Measurements from ENCODE around the gene ZNF774. TPM values are rescaled to one million over a fixed set of nuclear protein-coding genes. Genes with fewer than 3 reads are reported as not detected.
A peak's percentile ranks its signal among the peaks of the same experiment; 100 is the strongest.

Gene ZNF774
- polyA plus RNA-seq, 1 experiment = 0.54 TPM

- Histone ChIP-seq H3K4me3 (ENCODE audit: low read depth, low read length) (no peak overlapping the region), H3K27me3 (ENCODE audit: control insufficient read depth, insufficient read depth, low read length) (no peaks in the 10 kb centered on the region), H3K36me3 (ENCODE audit: control insufficient read depth, insufficient read depth, low read length) (no peaks in the 10 kb centered on the region)
- ChIA-PET POLR2A (interaction anchor here (0.9 kb wide), 1 partner anchor 11 kb away, joined by 3 read pairs; no protein-coding TSS in a partner anchor), CTCF (interaction anchor here (0.9 to 1.4 kb wide), 3 partner anchors 14 to 81 kb away, joined by 3 to 6 read pairs (median 4); no protein-coding TSS in a partner anchor)
- TF ChIP-seq, protein P1, sequence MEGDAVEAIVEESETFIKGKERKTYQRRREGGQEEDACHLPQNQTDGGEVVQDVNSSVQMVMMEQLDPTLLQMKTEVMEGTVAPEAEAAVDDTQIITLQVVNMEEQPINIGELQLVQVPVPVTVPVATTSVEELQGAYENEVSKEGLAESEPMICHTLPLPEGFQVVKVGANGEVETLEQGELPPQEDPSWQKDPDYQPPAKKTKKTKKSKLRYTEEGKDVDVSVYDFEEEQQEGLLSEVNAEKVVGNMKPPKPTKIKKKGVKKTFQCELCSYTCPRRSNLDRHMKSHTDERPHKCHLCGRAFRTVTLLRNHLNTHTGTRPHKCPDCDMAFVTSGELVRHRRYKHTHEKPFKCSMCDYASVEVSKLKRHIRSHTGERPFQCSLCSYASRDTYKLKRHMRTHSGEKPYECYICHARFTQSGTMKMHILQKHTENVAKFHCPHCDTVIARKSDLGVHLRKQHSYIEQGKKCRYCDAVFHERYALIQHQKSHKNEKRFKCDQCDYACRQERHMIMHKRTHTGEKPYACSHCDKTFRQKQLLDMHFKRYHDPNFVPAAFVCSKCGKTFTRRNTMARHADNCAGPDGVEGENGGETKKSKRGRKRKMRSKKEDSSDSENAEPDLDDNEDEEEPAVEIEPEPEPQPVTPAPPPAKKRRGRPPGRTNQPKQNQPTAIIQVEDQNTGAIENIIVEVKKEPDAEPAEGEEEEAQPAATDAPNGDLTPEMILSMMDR (IDR thresholded peaks at IDR 0.05; ENCODE audit: insufficient read depth, low read depth, low read length) = no peak
- no peak for DNase-seq (ENCODE audit: low read depth)
Observed at GRCh38 chr15:90401495-90401894, 49.4 kb downstream of the ZNF774 start.

DNA sequence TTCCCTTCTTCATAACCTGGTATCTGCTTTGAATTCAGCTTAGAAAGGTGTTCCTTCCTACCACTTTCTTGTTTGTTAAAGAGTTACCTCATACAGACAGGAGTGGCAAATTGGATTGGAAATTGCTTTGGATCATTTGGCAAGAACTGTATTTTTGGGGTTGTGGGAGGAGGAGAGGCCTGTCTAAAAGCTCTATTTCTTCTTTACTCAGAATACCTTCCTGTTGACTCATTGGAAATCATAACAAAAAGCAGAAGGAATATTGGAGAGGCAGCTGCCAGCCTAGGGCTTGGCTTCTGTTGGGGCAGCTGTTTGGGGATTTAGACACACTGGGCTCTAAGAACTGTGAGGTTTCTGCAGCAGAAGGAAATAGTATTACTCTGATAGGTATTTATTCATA is 50.1 kb downstream of the ZNF774 start:
- POLR2A ChIA-PET = interaction anchor here (0.9 to 1.0 kb wide), 2 partner anchors 10 to 14 kb away, joined by 3 read pairs; partner anchors contain the start of gene IQGAP1
- CTCF ChIA-PET = interaction anchor here (0.9 to 2.0 kb wide), 5 partner anchors 11 to 484 kb away, joined by 3 to 7 read pairs (median 4); no protein-coding TSS in a partner anchor

GRCh38 chr15:90402767-90403166 is 50.7 kb downstream of the ZNF774 start:
- ChIA-PET POLR2A (interaction anchor here (1.0 kb wide), 1 partner anchor 15 kb away, joined by 3 read pairs; the partner anchor contains the start of gene IQGAP1), CTCF (interaction anchor here (1.1 to 2.0 kb wide), 4 partner anchors 10 to 484 kb away, joined by 3 to 7 read pairs (median 5); no protein-coding TSS in a partner anchor)
- H3K4me3 ChIP-seq (ENCODE audit: low read depth, low read length) = no peak overlapping the region
- TF ChIP-seq, protein P1 (IDR thresholded peaks at IDR 0.05; ENCODE audit: insufficient read depth, low read depth, low read length) = no peak
- no peaks in the 10 kb centered on the region for H3K27me3 ChIP-seq (ENCODE audit: control insufficient read depth, insufficient read depth, low read length)
- no peaks in the 10 kb centered on the region for H3K36me3 ChIP-seq (ENCODE audit: control insufficient read depth, insufficient read depth, low read length)
- DNase-seq (ENCODE audit: low read depth) = no peak

More for the DNA sequence above, 50.1 kb downstream of the ZNF774 start:
- H3K36me3 ChIP-seq (ENCODE audit: control insufficient read depth, insufficient read depth, low read length) = no peaks in the 10 kb centered on the region
- DNase-seq (ENCODE audit: low read depth) = peak; percentile 75
- H3K4me3 ChIP-seq (ENCODE audit: low read depth, low read length) = no peak overlapping the region
- TF ChIP-seq, protein P1 (IDR thresholded peaks at IDR 0.05; ENCODE audit: insufficient read depth, low read depth, low read length) = no peak
- H3K27me3 ChIP-seq (ENCODE audit: control insufficient read depth, insufficient read depth, low read length) = no peaks in the 10 kb centered on the region

DNA sequence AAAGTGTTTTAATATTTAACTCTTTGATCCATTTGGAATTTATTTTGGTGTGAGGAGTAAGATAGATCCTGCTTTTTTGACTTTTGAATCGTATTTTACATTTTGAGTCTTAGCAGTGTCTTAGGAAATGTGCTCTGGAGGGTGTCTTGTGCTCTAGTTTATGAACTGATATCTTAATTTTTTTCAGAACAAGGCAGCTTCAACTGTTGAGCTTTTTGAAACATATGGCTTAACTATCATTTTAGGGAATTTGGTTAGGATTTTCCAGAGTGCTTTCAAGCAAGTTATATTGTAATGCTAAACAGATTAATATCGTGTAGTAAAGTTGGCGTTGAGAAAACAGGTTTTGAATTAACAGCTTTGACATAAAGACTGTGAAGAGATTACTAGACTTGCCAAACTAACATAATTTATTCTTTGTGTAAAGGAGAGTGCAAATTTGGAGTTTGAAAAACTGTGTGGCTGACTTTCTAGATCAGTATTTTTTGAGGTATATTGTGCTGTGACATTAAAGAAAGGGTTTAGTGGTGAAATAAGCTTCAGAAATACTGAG is 53.0 kb downstream of the ZNF774 start:
- CTCF ChIA-PET = interaction anchor here (0.8 kb wide), 1 partner anchor 10 kb away, joined by 4 read pairs; no protein-coding TSS in a partner anchor
- H3K4me3 ChIP-seq (ENCODE audit: low read depth, low read length) = no peak overlapping the region
- no peak for DNase-seq (ENCODE audit: low read depth)
- POLR2A ChIA-PET = no interaction called here
- TF ChIP-seq, protein P1 (IDR thresholded peaks at IDR 0.05; ENCODE audit: insufficient read depth, low read depth, low read length) = no peak
- H3K27me3 ChIP-seq (ENCODE audit: control insufficient read depth, insufficient read depth, low read length) = no peaks in the 10 kb centered on the region
- peaks cover 1% of the 10 kb centered on the region; the same call in 1 of the 2 replicates for H3K36me3 ChIP-seq (ENCODE audit: control insufficient read depth, insufficient read depth, low read length)

DNA sequence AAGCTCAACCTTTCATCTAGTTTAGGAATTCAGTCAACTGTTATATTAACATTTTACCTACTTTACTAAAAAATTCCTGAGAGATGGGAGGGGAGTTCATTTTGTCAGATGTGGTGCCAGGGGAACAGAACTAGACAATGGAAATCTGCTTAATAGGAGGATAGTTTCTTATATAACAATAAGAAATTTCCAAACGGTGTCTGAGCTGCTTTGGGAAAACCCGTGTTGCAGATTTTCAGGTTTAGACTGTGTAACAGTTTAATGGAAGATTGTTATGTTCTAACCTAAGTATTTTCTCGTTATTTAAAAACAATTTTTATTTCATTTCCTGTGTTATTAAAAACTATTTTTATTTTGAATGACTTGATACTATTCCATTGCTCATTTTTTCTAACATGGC is 55.3 kb downstream of the ZNF774 start:
- no peak for DNase-seq (ENCODE audit: low read depth)
- peaks cover 1% of the 10 kb centered on the region; the same call in 1 of the 2 replicates for H3K36me3 ChIP-seq (ENCODE audit: control insufficient read depth, insufficient read depth, low read length)
- no peak overlapping the region for H3K4me3 ChIP-seq (ENCODE audit: low read depth, low read length)
- no peaks in the 10 kb centered on the region for H3K27me3 ChIP-seq (ENCODE audit: control insufficient read depth, insufficient read depth, low read length)
- ChIA-PET CTCF (no interaction called here), POLR2A (interaction anchor here (0.6 kb wide), 1 partner anchor 173 kb away, joined by 3 read pairs; the partner anchor contains the start of genes CIB1 and GDPGP1)
- TF ChIP-seq, protein P1 (IDR thresholded peaks at IDR 0.05; ENCODE audit: insufficient read depth, low read depth, low read length) = no peak
